HepG2 (cell line): Measurements from ENCODE around the gene LIMS2. TPM values are rescaled to one million over a fixed set of nuclear protein-coding genes. Genes with fewer than 3 reads are reported as not detected.
A peak's percentile ranks its signal among the peaks of the same experiment; 100 is the strongest.

ENCODE experiments used
- ARNTL ChIP-seq: sonication (generic); formaldehyde crosslinking; IDR thresholded peaks from 2 replicates; pipeline ENCODE4 v1.4.0; 2020; ENCODE audit warnings: mild to moderate bottlenecking, missing genetic modification reagents
- EP300 ChIP-seq, 3 experiments: sonication (generic) in 1 of 3; formaldehyde crosslinking in 1 of 3; IDR thresholded peaks; 2 replicates each; pipeline versions ENCODE4 v1.5.1 to v1.6.1; 2011 to 2020; ENCODE audit warnings: low read depth in 2 of 3, low read length in 2 of 3, borderline replicate concordance in 1 of 3, improper control_type of control experiment in 1 of 3, mild to moderate bottlenecking in 1 of 3, missing genetic modification reagents in 1 of 3, moderate library complexity in 1 of 3
- FOXK2 ChIP-seq: fragments of 450-650 bp; IDR thresholded peaks from 2 replicates; pipeline ENCODE4 v1.6.1; 2016
- FOXP1 ChIP-seq, 2 experiments: fragments of 450-650 bp in 1 of 2; IDR thresholded peaks; 2 replicates each; pipeline ENCODE4 v1.6.1; 2017 to 2018; ENCODE audit warnings: antibody characterized with exemption in 1 of 2
- NAIF1 ChIP-seq: sonication (generic); formaldehyde crosslinking; IDR thresholded peaks from 2 replicates; pipeline ENCODE4 v1.5.0; 2020; ENCODE audit warnings: mild to moderate bottlenecking, missing genetic modification reagents, borderline replicate concordance
- PAWR ChIP-seq: sonication (generic); formaldehyde crosslinking; IDR thresholded peaks from 2 replicates; pipeline ENCODE4 v1.4.0; 2020; ENCODE audit warnings: missing genetic modification reagents, mild to moderate bottlenecking, borderline replicate concordance
- PCBP2 ChIP-seq: fragments of 200-400 bp; formaldehyde crosslinking; optimal IDR thresholded peaks from 2 replicates; pipeline ENCODE3; 2018; ENCODE audit warnings: low read length, low read depth; ENCODE audit not compliant: poor library complexity, severe bottlenecking
- SRSF9 ChIP-seq: fragments of 200-400 bp; formaldehyde crosslinking; IDR thresholded peaks from 2 replicates; pipeline ENCODE4 v1.6.1; 2018; ENCODE audit warnings: borderline replicate concordance, mild to moderate bottlenecking, low read depth, low read length; ENCODE audit not compliant: insufficient read depth, poor library complexity, severe bottlenecking
- SUZ12 ChIP-seq: fragments of 150-350 bp; IDR thresholded peaks from 2 replicates; pipeline ENCODE4 v1.6.1; 2014; ENCODE audit warnings: low read depth, low read length
- YEATS2 ChIP-seq: sonication (generic); formaldehyde crosslinking; IDR thresholded peaks from 2 replicates; pipeline ENCODE4 v1.4.0; 2020; ENCODE audit warnings: missing genetic modification reagents, borderline replicate concordance
- ZC3H13 ChIP-seq: sonication (generic); formaldehyde crosslinking; IDR thresholded peaks from 2 replicates; pipeline ENCODE4 v1.8.1; 2023; ENCODE audit warnings: mild to moderate bottlenecking, missing genetic modification reagents, moderate library complexity
- ZNF24 ChIP-seq: fragments of 450-650 bp; IDR thresholded peaks from 2 replicates; pipeline ENCODE4 v1.6.1; 2017; ENCODE audit warnings: antibody characterized with exemption, mild to moderate bottlenecking
- polyA plus RNA-seq, 8 experiments: library from polyadenylated mRNA; depleted of rRNA in 3 of 8; stranded (reverse) in 7 of 8; unstranded in 1 of 8; fragments of >200 nt; fragmentation: Illumina TruSeq in 4 of 8; extraction: Trizol in 4 of 8; gene quantifications; 2 replicates each; pipeline versions ENCODE4 v1.2.1 to v1.2.3, GENCODE V29; 2011 to 2016; ENCODE audit warnings: low read depth in 4 of 8, missing spikeins in 1 of 8, mixed read lengths in 1 of 8; ENCODE audit not compliant: insufficient read depth in 1 of 8
- total RNA-seq, 5 experiments: library from RNA; depleted of rRNA; stranded (reverse); fragments of >200 nt; fragmentation: Illumina TruSeq; extraction: Trizol; gene quantifications; 2 replicates each; pipeline ENCODE4 v1.2.3, GENCODE V29; 2016; ENCODE audit warnings: low read depth in 1 of 5
- TF ChIP-seq, protein P1 (sequence below): IDR thresholded peaks from 2 replicates; pipeline ENCODE4 v1.6.1; 2012; ENCODE audit warnings: low read depth, low read length, improper control_type of control experiment
- TF ChIP-seq, protein P2 (sequence below): sonication (generic); formaldehyde crosslinking; IDR thresholded peaks from 2 replicates; pipeline ENCODE4 v1.4.0; 2020; ENCODE audit warnings: mild to moderate bottlenecking, missing genetic modification reagents, borderline replicate concordance
- TF ChIP-seq, protein P3 (sequence below), 2 experiments: sonication (generic) in 1 of 2; formaldehyde crosslinking in 1 of 2; IDR thresholded peaks; 2 replicates each; pipeline versions ENCODE4 v1.5.1 to v1.6.1; 2011 to 2020; ENCODE audit warnings: borderline replicate concordance in 1 of 2, low read depth in 1 of 2, low read length in 1 of 2, mild to moderate bottlenecking in 1 of 2, missing genetic modification reagents in 1 of 2, moderate library complexity in 1 of 2
- TF ChIP-seq, protein P4 (sequence below): sonication (generic); formaldehyde crosslinking; IDR thresholded peaks from 2 replicates; pipeline ENCODE4 v1.8.1; 2023; ENCODE audit warnings: missing genetic modification reagents, inconsistent platforms, borderline replicate concordance

LIMS2 gene
- total and polyA plus RNA-seq, 2 of the 13 experiments (the other 11 are each of a cell fraction or from before 2014, with no cell fraction given), result 1.0 to 1.9 TPM

DNA sequence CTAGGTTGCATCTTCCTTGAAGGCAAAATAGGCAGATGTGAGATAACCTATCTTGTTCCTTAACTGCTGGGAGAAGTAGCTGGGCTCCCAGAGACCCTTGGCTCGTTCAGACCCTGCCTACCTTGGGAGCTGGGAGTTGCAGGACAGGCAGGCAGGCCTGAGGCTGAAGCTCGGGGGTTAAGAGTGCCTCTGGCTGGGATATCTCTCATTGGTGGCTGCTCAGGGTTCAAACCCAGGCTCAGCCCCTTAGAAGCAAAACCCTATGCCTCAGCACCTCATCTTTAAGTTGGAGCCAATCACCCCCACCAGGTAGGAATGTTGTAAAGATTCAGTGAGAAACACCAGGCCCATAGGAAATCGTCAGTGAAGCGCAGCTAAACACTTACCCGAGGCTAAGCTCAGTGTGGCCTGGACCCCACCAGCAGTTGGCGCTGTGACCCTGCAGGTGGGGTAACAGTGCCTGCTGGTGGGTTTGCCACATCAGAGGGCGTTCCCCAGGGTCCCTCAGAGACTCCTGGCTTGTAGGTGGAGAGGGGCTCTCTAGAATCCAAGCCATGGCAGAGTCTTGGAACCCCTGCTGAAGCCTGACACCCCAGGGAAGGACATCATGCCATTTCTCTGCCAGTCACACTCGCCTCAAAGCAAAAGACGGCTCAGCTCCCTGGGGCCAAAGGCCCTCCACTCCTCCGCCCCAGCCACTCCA is 84.0 kb downstream of the LIMS2 start (continued):
- TF ChIP-seq, protein P1, sequence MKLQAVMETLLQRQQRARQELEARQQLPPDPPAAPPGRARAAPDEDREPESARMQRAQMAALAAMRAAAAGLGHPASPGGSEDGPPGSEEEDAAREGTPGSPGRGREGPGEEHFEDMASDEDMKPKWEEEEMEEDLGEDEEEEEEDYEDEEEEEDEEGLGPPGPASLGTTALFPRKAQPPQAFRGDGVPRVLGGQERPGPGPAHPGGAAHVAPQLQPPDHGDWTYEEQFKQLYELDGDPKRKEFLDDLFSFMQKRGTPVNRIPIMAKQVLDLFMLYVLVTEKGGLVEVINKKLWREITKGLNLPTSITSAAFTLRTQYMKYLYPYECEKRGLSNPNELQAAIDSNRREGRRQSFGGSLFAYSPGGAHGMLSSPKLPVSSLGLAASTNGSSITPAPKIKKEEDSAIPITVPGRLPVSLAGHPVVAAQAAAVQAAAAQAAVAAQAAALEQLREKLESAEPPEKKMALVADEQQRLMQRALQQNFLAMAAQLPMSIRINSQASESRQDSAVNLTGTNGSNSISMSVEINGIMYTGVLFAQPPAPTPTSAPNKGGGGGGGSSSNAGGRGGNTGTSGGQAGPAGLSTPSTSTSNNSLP, result 0 out of 2 replicates have a peak, but pooled peaks have one; percentile 38
- no peak for TF ChIP-seq PCBP2
- no peak for TF ChIP-seq SRSF9
- no peak for TF ChIP-seq NAIF1 (CRISPR knock-in tag)
- TF ChIP-seq, protein P2, sequence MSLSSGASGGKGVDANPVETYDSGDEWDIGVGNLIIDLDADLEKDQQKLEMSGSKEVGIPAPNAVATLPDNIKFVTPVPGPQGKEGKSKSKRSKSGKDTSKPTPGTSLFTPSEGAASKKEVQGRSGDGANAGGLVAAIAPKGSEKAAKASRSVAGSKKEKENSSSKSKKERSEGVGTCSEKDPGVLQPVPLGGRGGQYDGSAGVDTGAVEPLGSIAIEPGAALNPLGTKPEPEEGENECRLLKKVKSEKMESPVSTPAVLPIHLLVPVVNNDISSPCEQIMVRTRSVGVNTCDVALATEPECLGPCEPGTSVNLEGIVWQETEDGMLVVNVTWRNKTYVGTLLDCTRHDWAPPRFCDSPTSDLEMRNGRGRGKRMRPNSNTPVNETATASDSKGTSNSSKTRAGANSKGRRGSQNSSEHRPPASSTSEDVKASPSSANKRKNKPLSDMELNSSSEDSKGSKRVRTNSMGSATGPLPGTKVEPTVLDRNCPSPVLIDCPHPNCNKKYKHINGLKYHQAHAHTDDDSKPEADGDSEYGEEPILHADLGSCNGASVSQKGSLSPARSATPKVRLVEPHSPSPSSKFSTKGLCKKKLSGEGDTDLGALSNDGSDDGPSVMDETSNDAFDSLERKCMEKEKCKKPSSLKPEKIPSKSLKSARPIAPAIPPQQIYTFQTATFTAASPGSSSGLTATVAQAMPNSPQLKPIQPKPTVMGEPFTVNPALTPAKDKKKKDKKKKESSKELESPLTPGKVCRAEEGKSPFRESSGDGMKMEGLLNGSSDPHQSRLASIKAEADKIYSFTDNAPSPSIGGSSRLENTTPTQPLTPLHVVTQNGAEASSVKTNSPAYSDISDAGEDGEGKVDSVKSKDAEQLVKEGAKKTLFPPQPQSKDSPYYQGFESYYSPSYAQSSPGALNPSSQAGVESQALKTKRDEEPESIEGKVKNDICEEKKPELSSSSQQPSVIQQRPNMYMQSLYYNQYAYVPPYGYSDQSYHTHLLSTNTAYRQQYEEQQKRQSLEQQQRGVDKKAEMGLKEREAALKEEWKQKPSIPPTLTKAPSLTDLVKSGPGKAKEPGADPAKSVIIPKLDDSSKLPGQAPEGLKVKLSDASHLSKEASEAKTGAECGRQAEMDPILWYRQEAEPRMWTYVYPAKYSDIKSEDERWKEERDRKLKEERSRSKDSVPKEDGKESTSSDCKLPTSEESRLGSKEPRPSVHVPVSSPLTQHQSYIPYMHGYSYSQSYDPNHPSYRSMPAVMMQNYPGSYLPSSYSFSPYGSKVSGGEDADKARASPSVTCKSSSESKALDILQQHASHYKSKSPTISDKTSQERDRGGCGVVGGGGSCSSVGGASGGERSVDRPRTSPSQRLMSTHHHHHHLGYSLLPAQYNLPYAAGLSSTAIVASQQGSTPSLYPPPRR (CRISPR knock-in tag), result no peak
- TF ChIP-seq FOXK2, result no peak
- TF ChIP-seq, protein P3, sequence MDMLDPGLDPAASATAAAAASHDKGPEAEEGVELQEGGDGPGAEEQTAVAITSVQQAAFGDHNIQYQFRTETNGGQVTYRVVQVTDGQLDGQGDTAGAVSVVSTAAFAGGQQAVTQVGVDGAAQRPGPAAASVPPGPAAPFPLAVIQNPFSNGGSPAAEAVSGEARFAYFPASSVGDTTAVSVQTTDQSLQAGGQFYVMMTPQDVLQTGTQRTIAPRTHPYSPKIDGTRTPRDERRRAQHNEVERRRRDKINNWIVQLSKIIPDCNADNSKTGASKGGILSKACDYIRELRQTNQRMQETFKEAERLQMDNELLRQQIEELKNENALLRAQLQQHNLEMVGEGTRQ (IDR thresholded peaks at IDR 0.05; ENCODE audit: low read depth, low read length), result no peak
- TF ChIP-seq, protein P3 (CRISPR knock-in tag; IDR thresholded peaks at IDR 0.05; ENCODE audit: borderline replicate concordance), result no peak
- no peak for TF ChIP-seq SUZ12
- no peak for TF ChIP-seq ARNTL (CRISPR knock-in tag)
- TF ChIP-seq, protein P4, sequence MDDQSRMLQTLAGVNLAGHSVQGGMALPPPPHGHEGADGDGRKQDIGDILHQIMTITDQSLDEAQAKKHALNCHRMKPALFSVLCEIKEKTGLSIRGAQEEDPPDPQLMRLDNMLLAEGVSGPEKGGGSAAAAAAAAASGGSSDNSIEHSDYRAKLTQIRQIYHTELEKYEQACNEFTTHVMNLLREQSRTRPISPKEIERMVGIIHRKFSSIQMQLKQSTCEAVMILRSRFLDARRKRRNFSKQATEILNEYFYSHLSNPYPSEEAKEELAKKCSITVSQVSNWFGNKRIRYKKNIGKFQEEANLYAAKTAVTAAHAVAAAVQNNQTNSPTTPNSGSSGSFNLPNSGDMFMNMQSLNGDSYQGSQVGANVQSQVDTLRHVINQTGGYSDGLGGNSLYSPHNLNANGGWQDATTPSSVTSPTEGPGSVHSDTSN, result no peak
- TF ChIP-seq YEATS2, result no peak
- no peak for TF ChIP-seq FOXP1 (IDR thresholded peaks at IDR 0.05)
- TF ChIP-seq FOXP1 (CRISPR knock-in tag; IDR thresholded peaks at IDR 0.05), result no peak
- no peak for TF ChIP-seq ZC3H13
- no peak for TF ChIP-seq PAWR (CRISPR knock-in tag)
- TF ChIP-seq EP300 (IDR thresholded peaks at IDR 0.05; ENCODE audit: low read depth in 2 of 2, low read length in 2 of 2), result no peak
- no peak for TF ChIP-seq EP300 (CRISPR knock-in tag; IDR thresholded peaks at IDR 0.05; ENCODE audit: borderline replicate concordance)
- peak; percentile 60; the same call in 1 of the 2 replicates for TF ChIP-seq ZNF24
